Left lung (tissue), 10 donors: ENCODE data around the gene ASIP. TPM values are rescaled to one million over a fixed set of nuclear protein-coding genes. Genes with fewer than 3 reads are reported as not detected.
"Not testable (repeated sequence)": the region's sequence is repeated elsewhere in the genome, so short reads cannot be mapped to it uniquely, and the experiment has no call there.

Experiments used
- ATAC-seq: fragments of 200-7000 bp; cut with Tn5 transposase; one replicate; pipeline ENCODE4 v1.9.1; 2020; ENCODE audit warnings: moderate library complexity
- DNase-seq, 4 donors: peaks; one replicate each; pipeline ENCODE4 v3.0.0-alpha.2; 2013 to 2020
- H3K27ac ChIP-seq, 2 donors: fragments of 200-600 bp; sonication (generic) in 1 of 2; one replicate each; pipeline versions ENCODE4 v1.5.0 to v1.8.0; 2020 to 2021
- H3K27me3 ChIP-seq, 2 donors: fragments of 200-600 bp; sonication (generic) in 1 of 2; one replicate each; pipeline versions ENCODE4 v1.5.0 to v1.8.0; 2020 to 2021
- H3K36me3 ChIP-seq, 2 donors: fragments of 200-600 bp; sonication (generic) in 1 of 2; one replicate each; pipeline versions ENCODE4 v1.5.0 to v1.8.0; 2020 to 2021
- H3K4me1 ChIP-seq, 2 donors: fragments of 200-600 bp; one replicate each; pipeline ENCODE4 v1.8.0; 2021
- H3K4me3 ChIP-seq, 2 donors: fragments of 200-600 bp; sonication (generic) in 1 of 2; one replicate each; pipeline versions ENCODE4 v1.5.0 to v1.8.0; 2020 to 2021; ENCODE audit warnings: mild to moderate bottlenecking in 1 of 2
- H3K9me3 ChIP-seq, 2 donors: fragments of 200-600 bp; sonication (generic) in 1 of 2; one replicate each; pipeline versions ENCODE4 v1.5.0 to v1.8.0; 2020 to 2021
- intact Hi-C, 2 donors: fragments of 100-400 bp; cut with DNase I; formaldehyde crosslinking; loops; one replicate each; pipeline versions ENCODE4 v1.11.2 to v1.14.2; 2022
- polyA plus RNA-seq, 6 donors: library from polyadenylated mRNA; unstranded; fragments of 120-200 nt; gene quantifications; one replicate each; pipeline ENCODE4 v1.2.1, GENCODE V29; 2013; ENCODE audit not compliant: insufficient read length in 6 of 6
- total RNA-seq, 2 donors: library from RNA; stranded (reverse); fragmentation: NEBNext Ultra II Directional; extraction: Animal tissue kit (Norgen Biotek cat#: 25700); gene quantifications; one replicate each; pipeline ENCODE4 v1.2.1, GENCODE V29; 2021
- TF ChIP-seq, protein P1 (sequence below), 2 donors: fragments of 200-600 bp; sonication (generic) in 1 of 2; IDR thresholded peaks; one replicate each; pipeline versions ENCODE4 v1.5.0 to v1.8.0; 2021; ENCODE audit warnings: antibody characterized with exemption in 2 of 2
- donor health status: DM: no; HTN: yes; CAD: no.
- donor health status: DM: no; HTN: no; CAD: no.

ASIP gene
- total and polyA plus RNA-seq, 8 donors, result 0.29 to 0.79 (median 0.36) TPM; not detected in 4

DNA sequence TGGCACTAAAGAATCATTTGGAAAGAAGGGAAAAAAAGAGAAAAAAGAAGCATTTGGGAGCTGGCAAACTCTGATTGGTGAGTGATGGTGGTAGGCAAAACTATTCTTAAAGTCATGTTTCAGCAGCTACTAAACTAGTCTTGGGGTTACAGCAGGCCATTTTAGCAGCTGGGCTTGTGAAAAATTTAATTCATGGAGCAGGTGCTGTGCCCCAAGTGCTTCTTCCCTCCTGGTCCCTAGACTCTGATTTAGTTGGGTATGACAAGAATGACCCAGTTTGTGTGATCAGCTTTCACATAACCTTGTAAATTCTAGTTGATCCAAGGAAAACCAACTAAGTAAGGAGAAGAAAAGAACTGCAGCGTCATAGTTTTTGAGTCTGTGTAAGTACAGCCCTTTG, 1.1 kb upstream of the ASIP start:
- intact Hi-C loops, result no loop called here
- Histone ChIP-seq H3K27me3 (no peaks in the 10 kb centered on the region), H3K4me1 (no peaks in the 10 kb centered on the region), H3K27ac (no peak overlapping the region), H3K4me3 (no peak overlapping the region), H3K9me3 (peaks cover 0 to 20% of the 10 kb centered on the region in 2 donors), H3K36me3 (no peaks in the 10 kb centered on the region)
- ATAC-seq (no peak), DNase-seq (no peak)
- TF ChIP-seq, protein P1, sequence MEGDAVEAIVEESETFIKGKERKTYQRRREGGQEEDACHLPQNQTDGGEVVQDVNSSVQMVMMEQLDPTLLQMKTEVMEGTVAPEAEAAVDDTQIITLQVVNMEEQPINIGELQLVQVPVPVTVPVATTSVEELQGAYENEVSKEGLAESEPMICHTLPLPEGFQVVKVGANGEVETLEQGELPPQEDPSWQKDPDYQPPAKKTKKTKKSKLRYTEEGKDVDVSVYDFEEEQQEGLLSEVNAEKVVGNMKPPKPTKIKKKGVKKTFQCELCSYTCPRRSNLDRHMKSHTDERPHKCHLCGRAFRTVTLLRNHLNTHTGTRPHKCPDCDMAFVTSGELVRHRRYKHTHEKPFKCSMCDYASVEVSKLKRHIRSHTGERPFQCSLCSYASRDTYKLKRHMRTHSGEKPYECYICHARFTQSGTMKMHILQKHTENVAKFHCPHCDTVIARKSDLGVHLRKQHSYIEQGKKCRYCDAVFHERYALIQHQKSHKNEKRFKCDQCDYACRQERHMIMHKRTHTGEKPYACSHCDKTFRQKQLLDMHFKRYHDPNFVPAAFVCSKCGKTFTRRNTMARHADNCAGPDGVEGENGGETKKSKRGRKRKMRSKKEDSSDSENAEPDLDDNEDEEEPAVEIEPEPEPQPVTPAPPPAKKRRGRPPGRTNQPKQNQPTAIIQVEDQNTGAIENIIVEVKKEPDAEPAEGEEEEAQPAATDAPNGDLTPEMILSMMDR (IDR thresholded peaks at IDR 0.05), result no peak

DNA sequence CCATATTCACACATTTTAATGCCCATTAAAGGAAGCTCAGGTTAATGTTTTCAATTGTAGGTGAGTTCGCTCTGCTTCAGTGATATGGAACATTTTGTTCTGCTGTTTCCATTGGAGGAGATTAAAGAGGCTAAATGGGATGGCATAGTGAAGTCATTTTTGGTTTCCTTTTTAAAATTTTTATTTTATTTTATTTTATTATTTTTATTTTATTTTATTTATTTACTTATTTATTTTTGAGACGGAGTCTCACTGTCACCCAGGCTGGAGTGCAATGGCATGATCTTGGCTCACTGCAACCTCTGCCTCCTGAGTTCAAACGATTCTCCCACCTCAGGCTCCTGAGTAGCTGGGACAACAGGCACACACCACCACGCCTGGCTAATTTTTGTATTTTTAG, 792 bp downstream of the ASIP start:
- intact Hi-C loops, DNase-seq, H3K4me1 ChIP-seq, H3K36me3 ChIP-seq, ATAC-seq, H3K27me3 ChIP-seq, H3K4me3 ChIP-seq, H3K27ac ChIP-seq: not testable (repeated sequence)
- peaks cover 0 to 14% of the 10 kb centered on the region in 2 donors for H3K9me3 ChIP-seq

DNA sequence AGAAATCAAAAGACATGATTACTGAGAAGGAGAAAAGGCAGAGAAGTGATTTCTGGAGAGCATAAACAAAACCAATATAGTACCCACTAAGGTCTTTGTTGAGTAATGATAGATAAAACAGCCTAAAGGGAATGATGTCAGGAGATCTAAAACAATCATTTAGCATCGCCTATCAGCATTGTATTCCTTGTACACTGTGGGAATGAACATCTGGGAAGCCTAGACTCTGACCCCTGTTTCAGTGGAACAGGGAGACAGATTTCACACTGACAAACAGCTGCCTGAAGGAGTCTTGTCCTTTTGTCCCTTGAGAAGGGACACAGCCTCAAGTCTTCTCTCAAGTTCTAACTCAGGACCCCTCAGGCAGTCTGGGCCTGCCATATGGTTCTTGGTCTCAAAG, 1.7 kb downstream of the ASIP start:
- ATAC-seq (no peak), DNase-seq (no peak)
- TF ChIP-seq, protein P1 (IDR thresholded peaks at IDR 0.05), result no peak
- H3K36me3 ChIP-seq, result no peaks in the 10 kb centered on the region
- H3K4me3 ChIP-seq, result no peak overlapping the region
- H3K9me3 ChIP-seq, result peaks cover 0 to 5% of the 10 kb centered on the region in 2 donors
- H3K27ac ChIP-seq, result no peak overlapping the region
- no peaks in the 10 kb centered on the region for H3K27me3 ChIP-seq
- intact Hi-C loops, result no loop called here
- peaks cover 0 to 4% of the 10 kb centered on the region in 2 donors for H3K4me1 ChIP-seq

DNA sequence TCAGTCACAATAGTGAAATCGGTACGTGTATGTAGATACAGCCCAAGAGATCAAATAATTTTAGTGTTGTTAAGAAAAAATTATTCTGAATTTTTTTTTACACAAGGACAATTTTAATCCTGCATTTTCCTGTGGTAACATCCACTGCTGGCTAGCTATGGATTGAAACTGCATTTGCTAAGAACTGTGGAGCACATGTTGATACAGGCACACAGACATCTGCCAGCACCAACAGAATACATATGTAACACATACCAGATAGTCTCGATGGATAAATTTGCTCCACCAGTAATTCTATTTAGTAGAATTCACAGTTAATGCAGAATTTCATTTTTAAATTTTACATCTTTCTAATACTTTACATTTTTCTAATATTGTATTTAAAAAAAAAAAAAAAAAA, 2.2 kb downstream of the ASIP start:
- DNase-seq (no peak), ATAC-seq (no peak)
- Histone ChIP-seq H3K9me3 (peaks cover 0 to under 1% of the 10 kb centered on the region in 2 donors), H3K27ac (no peak overlapping the region), H3K27me3 (no peaks in the 10 kb centered on the region), H3K4me3 (no peak overlapping the region), H3K36me3 (no peaks in the 10 kb centered on the region), H3K4me1 (peaks cover 0 to 4% of the 10 kb centered on the region in 2 donors)
- intact Hi-C loops, result no loop called here
- TF ChIP-seq, protein P1 (IDR thresholded peaks at IDR 0.05), result no peak

DNA sequence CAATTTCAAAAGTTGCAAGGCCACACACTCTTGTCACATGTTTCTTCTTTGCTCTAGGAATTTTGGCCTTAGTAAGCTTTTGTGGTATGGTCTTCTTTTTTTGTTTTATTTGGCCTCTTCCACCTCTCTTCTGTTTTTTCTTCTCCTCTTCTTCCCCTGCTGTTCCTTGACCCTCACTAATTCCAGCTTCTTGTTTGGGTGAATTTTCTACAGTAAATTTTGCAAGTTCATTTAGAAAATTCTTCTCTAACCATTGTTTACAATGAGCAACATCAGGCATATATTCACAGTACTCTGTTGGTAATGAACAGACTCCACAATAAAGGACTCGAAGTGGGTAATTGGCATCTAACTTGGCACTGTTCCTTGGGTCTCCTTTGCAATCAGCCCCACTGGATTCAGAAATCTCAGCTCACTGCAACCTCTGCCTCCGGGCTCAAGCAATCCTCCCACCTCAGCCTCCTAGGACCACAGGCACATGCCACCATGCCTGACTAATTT, 5.0 kb downstream of the ASIP start:
- Histone ChIP-seq H3K27ac (no peak overlapping the region), H3K4me3 (no peak overlapping the region), H3K27me3 (no peaks in the 10 kb centered on the region), H3K9me3 (no peaks in the 10 kb centered on the region), H3K36me3 (no peaks in the 10 kb centered on the region), H3K4me1 (peaks cover 0 to 22% of the 10 kb centered on the region in 2 donors)
- ATAC-seq (no peak), DNase-seq (no peak)
- intact Hi-C loops, result no loop called here
- TF ChIP-seq, protein P1 (IDR thresholded peaks at IDR 0.05), result no peak

DNA sequence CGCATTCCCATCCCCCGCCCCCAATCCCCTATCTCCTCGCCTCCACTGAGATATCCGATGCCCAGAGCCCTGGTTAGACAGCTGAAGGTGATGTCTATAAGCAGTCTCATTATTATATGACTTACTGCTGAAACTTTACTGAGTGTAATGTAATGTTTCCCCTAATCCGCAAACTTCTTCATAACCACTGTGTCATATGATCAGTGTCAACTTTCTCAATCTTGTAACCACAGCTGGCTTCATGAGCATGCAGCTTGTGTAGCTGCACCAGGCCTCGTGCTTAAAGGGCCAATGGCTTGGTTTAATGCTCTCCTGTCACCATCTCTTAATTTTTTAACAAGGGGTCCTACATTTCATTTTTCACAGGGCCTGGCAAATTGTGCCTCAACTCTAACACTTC, 8.1 kb downstream of the ASIP start:
- Histone ChIP-seq H3K4me3 (no peak overlapping the region), H3K27me3 (no peaks in the 10 kb centered on the region), H3K36me3 (no peaks in the 10 kb centered on the region), H3K27ac (no peak overlapping the region), H3K4me1 (peaks cover 0 to 22% of the 10 kb centered on the region in 2 donors), H3K9me3 (no peaks in the 10 kb centered on the region)
- peak in 2 of 4 donors; percentile 13 to 52 for DNase-seq
- intact Hi-C loops, result no loop called here
- peak; percentile 87 for ATAC-seq
- TF ChIP-seq, protein P1 (IDR thresholded peaks at IDR 0.05), result no peak
